Left cardiac atrium (tissue), 4 donors: ENCODE data around the gene DMBT1. TPM values are rescaled to one million over a fixed set of nuclear protein-coding genes. Genes with fewer than 3 reads are reported as not detected.
A peak's percentile ranks its signal among the peaks of the same experiment; 100 is the strongest.

Source experiments
- ATAC-seq, 2 donors: fragments of 200-7000 bp; cut with Tn5 transposase; one replicate each; pipeline ENCODE4 v1.9.1; 2020; ENCODE audit warnings: mild to moderate bottlenecking in 2 of 2, moderate library complexity in 2 of 2
- DNase-seq: peaks from one replicate; pipeline ENCODE4 v3.0.0-alpha.2; 2020
- intact Hi-C, 2 donors: fragments of 100-400 bp; cut with DNase I; formaldehyde crosslinking; loops; one replicate each; pipeline versions ENCODE4 v1.14.1 to v1.15.1; 2022 to 2023
- total RNA-seq, 2 donors: library from RNA; stranded (reverse); fragmentation: NEBNext Ultra II Directional; extraction: Animal tissue kit (Norgen Biotek cat#: 25700); gene quantifications; one replicate each; pipeline ENCODE4 v1.2.1, GENCODE V29; 2021
- donor health status: DM: no; HTN: yes; CAD: no.
- donor health status: DM: no; HTN: yes; CAD: no; lungs with severe emphysema.
- donor health status: DM: yes; HTN: yes; CAD: no.
- donor health status: Dilated cardiomyopathy.

Gene DMBT1
- total RNA-seq, 2 donors from 2014 or later: not detected

DNA sequence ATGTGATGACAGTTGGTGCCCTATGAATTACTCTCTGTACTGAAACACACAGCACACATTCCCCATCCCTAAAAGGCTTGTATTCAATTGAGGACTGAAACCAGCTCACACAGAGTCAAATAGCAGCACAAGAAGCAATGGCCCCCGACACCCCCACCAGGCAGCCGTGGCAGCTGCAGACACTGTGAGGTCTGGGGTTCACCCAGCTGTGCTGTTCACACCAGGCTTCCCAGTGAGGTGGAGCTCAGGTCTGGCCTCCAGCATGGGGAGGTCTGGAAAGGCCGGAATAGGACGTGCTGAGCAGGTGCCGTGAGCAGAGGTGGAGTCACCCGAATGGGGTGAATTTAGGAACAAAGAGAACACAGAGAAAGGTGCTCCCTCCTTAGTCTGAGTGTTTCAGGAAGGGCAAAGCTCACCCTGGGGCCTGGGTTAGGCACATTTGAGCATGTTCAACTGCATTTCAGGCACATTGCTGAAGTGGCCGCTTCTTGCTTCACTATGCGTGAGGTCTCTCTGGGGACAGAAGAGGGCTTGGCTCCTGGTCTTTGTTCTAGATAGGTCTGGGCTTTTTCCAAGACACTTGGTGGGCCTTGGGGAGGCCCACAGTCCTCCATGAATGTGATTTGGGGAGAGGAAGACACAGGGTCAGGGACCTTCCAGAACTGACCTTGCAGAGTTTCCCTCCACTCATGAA lies 97.9 kb downstream of the DMBT1 start:
- DNase-seq (no peak), ATAC-seq (no peak)
- intact Hi-C loops: no loop called here

DNA sequence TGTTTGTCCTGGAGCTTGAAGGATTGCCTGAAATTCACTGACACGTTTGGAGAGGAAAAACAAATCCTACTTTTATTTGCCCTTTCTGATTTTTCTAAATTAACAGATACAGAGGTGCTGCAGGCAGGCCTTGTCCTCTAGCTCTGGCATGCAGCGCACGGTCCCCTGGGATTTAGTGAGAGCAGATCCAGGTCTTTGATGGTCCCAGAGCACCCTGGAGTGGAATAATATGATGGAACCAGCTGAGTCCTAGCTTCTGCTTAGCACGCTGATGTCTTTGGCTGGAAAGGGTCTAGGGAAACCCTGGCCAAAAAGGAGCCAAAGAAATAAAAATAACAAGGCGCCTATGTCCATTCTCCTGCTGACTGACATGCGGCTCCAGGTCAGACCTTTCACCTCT lies 98.6 kb downstream of the DMBT1 start:
- intact Hi-C loops: no loop called here
- DNase-seq (no peak), ATAC-seq (no peak)

DNA sequence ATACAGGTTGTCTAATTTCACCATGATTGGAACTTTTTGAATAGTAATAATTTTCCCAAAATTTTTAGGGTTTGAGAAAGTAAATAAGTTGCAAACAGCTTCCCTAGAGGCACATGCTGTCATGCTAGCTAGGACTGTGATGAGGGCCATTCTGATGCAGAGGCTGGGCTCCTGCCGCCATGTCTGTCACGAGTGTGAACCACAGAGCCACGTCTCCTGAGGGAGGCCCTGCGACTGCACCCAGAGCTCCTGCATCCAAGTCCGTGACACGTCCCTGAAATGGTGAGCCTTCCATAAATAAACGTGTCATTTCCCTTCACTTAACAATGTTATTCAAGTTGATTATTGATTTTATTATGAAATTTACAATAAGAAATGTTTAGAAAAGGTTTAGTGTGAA lies 99.1 kb downstream of the DMBT1 start:
- ATAC-seq: no peak
- no peak for DNase-seq
- intact Hi-C loops: no loop called here

DNA sequence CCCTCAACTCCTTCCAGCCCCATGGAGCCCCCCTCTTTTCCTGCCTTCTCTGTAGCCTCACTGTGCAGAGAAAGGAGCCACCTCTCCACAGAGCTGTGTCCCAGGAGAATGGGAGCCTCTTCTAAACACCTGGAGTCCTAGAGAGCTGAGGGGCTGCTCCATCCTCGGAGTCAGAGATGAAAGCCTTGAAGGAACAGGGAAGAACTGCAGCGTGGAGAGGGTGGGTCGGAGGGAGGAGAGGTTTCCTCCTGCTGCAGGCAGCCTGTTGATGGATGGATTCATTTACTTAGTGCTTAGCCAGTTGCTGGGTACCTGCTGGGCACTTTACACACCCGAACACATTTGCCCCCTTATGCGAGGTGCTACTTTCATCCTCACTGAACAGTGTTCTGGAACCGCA lies 100.1 kb downstream of the DMBT1 start:
- no peak for ATAC-seq
- no peak for DNase-seq
- intact Hi-C loops: no loop called here

DNA sequence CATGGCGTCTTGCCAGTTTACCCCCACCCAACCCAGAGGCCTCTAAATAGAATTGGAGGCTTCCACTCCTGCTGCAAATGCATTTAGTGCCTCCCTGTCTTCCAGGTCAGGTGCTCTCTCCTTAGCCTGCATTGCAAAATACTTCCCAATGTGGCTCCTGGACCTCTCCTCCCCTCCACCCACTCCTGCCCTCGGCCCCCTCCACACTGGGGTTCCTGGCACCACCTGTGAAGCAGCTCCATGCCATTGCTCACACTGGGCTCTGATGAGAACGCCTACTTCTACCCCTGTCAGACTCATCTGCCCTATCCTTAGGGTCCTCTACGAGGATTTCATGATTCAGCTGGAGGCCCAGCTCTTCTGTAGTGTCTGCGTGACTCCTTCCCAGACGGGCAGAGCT lies 101.7 kb downstream of the DMBT1 start:
- ATAC-seq (no peak), DNase-seq (no peak)
- intact Hi-C loops: no loop called here

DNA sequence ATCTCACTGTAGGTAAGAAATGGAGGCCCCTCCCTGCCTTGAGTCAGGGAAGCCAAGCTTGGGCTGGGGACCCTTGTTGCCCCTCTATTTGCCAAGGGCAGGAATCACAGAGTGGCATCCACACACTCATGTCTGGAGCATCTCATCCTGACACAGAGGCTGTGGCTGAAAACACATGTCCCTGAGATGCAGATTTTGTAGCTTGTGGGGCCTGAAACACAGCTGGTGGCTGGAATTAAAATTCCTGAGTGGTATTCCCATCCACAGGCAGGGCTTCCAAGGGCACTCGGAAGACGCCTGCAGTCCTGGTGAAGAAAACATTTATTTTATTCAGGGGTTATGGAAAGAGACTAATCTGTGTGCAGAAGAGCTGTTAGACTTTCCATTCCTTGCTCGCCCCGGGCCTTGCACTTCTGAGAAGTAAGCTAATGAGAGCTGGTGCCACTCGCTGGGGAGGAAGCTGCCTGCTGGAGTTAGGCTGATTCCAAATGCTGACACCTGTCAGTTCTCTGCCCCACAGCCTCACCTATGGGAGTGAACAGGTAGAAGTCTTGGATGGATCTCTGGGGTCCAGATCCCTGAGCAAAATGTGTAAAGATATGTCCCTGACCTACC lies 103.1 kb downstream of the DMBT1 start:
- ATAC-seq (no peak), DNase-seq (no peak)
- intact Hi-C loops: no loop called here

DNA sequence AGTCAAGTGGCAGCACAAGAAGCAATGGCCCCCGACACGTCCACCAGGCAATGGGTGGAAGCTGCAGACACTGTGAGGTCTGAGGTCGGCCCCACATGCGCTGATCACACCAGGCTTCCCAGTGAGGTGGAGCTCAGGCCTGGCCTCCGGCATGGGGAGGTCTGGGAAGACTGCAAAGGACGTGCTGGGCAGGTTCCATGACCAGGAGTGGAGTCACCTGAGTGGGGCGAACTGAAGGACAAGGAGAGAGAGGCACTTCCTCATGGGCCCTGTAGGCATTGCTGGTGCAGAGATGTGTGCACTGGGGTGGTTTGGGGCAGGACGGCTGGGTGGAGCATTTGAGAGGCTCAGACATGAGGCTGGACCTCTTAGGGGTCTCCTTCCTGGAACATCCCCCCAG lies 103.9 kb downstream of the DMBT1 start:
- intact Hi-C loops: no loop called here

DNA sequence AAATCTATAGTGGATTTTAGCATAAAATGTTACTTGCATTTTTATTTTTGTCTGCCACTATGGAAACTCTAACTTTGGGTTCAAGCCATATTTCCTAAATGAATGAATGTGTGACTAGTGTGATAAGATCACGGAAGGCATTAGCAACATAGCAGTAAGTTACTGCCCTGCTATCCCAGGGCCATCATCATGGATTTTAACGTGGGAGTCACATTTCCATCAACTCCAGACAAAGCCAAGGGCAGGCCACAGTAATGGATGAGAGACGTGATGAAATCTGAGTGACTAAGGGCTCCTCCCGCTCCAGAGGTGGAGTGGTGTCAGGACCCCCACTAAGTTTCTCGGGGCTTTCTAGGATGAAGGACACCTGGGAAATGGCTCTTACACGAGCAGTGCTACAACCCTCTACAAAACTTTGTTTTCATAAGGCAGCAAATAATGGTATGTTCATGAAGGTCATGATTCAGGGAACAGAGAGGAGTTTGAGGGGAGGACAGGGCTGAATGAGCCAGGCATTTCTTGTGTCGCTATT lies 104.8 kb downstream of the DMBT1 start:
- ATAC-seq (no peak), DNase-seq (no peak)
- intact Hi-C loops: no loop called here

More for the DNA sequence above, 103.9 kb downstream of the DMBT1 start:
- ATAC-seq (no peak), DNase-seq (no peak)

DNA sequence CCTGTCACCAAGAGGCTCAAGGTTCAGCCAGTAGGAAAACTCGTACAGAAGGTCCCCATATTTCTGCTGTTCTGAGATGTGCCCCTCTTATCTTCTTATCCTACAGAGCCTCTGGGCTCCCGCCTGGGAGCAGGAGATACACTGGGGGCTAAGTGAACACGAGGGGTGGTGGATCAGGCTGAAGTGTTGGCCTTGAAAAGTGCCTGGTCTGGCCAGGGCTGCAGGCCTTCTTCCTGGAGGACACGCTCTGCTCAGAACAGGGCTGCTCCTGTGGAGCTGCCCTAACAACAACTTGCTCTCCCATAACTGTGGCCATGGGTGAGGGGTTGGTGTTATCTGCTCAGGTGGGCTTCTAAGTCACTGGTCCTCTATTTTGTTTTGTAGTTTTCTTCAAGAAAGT lies 105.4 kb downstream of the DMBT1 start:
- intact Hi-C loops: no loop called here
- ATAC-seq: no peak
- DNase-seq: no peak

DNA sequence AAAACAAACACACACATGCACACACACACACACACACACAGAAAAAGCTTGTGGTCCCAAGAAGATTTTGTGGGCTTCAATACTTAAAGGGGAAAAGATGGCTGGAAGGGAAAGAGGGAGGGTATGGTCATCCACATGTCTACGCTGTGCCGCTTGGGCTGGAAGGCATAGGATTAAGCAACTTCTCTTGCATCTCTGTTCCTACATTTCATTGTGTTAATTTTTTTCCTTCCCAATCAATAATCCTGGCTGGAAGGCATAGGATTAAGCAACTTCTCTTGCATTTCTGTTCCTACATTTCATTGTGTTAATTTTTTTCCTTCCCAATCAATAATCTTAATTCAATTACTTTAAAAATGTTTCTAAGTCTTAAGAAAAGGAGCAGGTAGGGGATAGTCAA lies 108.5 kb downstream of the DMBT1 start:
- intact Hi-C loops: no loop called here
- ATAC-seq (no peak), DNase-seq (no peak)

DNA sequence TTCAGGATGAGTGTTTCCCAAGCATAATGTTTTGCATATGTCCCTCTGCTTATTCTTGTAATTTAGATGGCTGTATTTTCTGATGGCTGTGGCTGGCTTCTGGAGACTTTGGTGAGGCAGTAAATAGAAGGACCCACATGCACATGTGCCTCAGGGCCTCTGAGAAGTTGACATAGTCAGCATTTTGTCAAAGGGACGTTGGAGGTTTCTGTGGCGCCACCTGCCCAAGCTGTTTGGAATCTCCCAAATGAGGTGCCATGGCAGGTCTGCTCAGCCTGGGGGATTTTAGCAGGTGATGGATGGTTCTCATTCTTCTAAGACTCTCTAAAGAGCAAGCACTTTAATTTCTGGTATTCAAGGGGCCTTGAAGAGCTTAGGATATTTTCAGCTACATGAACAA lies 109.3 kb downstream of the DMBT1 start:
- ATAC-seq: no peak
- DNase-seq: no peak
- intact Hi-C loops: no loop called here

DNA sequence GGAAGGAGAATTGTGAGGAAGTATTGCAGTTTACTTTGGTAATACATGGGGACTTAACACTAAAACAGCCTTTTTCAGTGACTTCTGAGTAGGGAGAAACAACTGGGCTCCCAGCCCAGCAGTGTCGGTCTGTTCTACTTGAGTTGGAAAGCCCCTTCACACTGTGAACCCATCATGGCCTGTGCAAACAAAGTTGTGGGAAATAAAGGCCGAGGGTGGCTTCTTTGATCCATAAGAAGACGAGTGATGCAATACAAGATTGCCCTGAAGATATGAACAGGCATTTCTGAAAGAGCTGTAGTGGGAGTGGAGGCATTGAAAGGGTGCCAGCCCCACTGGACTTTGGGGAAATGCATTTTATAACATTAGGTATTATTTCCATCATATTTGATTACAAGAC lies 110.8 kb downstream of the DMBT1 start:
- ATAC-seq: no peak
- no peak for DNase-seq
- intact Hi-C loops: no loop called here

DNA sequence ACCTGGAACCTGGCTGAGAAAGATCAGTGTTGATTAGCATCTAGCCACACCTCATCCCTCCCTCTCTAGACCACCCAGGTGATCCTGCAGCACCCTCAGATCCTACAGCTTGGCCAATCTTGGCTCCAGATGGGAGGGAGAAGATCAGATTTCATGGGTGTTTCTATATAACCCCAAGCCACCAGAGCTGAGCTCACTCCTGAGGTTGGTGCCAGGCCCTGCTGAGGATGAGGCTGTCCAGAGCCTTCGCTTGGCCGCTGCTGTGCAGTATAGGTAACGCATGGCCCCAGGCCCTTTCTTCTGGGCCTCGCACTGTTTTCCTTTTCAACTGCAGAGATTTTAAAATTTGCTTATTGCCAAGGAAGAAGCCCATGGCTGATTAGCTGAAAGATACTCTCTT lies 112.1 kb downstream of the DMBT1 start:
- no peak for DNase-seq
- intact Hi-C loops: no loop called here
- ATAC-seq: no peak

DNA sequence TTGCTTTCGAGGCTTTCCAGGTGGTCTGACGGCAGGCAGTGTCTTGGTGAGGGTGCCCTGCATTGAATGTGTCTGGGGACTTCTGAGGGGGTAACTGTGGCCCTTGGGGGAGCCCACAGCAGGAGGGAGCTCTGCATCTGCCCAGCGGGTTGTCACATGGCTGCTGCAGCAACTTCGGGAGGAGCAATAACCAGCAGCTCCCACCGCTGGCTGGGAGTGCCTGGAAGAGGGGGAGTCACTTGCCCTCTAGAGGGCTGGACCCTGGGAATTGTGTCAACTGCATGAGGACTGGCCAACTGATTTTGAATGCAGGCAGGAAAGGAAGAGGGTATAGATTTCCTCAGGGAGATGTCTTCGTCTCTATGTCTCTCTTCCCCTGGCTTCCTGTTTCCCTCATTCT lies 112.7 kb downstream of the DMBT1 start:
- ATAC-seq (no peak), DNase-seq (no peak)
- intact Hi-C loops: no loop called here

DNA sequence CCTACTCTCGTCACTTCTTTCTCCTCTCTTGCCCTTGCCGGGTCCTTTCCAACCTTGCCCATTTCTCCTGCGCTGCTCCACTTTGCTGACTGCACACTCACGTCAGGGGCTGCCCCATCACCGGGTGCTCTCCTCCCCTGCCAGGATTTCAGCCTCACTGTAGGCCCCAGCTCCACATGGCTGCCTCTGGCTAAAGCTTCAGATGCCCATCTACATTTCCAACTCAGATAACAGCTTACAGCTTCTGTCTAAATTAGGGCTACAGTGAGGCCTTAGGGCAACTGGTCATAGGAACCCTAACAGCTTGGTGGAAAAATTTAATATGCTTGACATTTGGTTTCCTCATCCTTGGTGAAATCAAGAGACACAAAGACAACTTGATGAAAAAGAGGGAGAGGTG lies 113.2 kb downstream of the DMBT1 start:
- ATAC-seq (no peak), DNase-seq (no peak)
- intact Hi-C loops: no loop called here

DNA sequence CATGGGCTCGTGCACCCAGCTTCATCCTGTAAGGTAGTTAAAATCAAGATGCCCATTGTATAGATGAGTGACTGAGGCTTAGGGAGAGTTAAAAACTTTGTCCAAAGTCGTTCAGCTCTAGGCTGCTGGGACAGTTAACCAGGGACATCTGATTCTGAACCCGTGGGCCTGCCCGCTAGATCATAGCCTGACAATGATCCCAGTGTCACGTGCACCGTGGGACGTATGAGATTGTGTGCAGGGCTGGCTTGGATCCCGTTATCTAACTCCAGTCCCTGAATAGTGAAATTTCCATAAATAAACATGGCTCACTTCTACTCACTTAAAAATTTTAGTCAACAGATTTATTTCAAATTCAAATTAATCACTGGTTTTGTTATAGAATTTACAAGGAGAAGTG lies 114.2 kb downstream of the DMBT1 start:
- ATAC-seq: peak; percentile 51 to 77
- intact Hi-C loops: no loop called here
- peak; percentile 48 for DNase-seq

DNA sequence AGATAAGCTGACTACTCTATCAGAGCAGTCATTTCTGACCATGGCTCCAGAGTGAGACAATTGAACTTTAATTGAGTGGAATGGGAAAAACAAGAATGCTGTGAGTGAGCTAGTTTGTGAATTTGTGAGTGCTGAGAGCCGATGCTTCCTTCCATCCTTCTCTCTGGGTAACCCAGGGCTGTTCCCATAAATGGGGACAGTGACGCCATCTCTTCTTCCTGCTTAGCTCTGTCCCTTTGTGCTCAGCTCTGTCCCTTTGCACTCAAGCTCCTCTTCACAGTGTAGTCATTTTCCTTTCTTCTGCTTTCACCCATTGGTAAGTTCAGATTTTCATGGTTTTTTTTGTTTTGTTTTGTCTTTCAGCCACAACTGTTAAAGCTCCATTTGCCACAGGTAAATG lies 114.7 kb downstream of the DMBT1 start:
- intact Hi-C loops: no loop called here
- DNase-seq (no peak), ATAC-seq (peak in 1 of 2 donors; percentile 23)

DNA sequence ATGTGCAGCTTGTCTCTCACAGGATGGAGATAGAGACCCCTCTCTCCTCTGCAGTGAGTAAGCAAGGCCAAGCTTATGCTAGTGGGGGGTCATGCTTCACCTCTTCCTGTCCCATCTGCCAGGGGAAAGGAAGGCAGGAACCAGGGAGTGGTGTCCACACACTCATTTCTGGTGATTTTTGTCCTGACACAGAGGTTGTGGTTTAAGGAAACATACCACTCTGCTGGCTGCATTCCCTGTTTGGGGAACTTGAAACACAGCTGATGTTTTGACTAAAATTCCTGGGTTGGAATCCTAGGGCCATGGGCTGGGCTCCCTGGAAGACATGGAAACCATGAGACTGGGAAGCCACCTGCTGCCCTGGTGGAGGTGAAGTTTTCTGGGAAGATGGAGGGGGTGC lies 117.7 kb downstream of the DMBT1 start:
- no peak for ATAC-seq
- intact Hi-C loops: no loop called here

DNA sequence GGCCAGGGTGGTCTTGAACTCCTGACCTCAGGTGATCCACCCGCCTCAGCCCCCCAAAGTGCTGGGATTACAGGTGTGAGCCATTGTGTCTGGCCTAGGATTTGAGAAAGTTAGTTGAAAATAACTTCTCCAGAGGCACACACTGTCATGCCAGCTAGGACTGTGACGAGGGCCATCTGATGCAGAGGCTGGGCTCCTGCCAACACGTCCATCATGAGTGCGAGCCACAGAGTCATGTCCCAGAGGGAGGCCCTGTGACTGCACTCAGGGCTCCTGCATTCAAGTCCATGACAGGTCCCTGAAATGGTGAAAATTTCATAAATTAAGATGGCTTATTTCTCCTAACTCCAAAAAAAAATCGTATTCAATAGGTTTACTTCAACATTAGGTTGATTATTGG lies 122.0 kb downstream of the DMBT1 start:
- DNase-seq: no peak
- intact Hi-C loops: no loop called here
- ATAC-seq: no peak

More for the DNA sequence above, 117.7 kb downstream of the DMBT1 start:
- no peak for DNase-seq

DNA sequence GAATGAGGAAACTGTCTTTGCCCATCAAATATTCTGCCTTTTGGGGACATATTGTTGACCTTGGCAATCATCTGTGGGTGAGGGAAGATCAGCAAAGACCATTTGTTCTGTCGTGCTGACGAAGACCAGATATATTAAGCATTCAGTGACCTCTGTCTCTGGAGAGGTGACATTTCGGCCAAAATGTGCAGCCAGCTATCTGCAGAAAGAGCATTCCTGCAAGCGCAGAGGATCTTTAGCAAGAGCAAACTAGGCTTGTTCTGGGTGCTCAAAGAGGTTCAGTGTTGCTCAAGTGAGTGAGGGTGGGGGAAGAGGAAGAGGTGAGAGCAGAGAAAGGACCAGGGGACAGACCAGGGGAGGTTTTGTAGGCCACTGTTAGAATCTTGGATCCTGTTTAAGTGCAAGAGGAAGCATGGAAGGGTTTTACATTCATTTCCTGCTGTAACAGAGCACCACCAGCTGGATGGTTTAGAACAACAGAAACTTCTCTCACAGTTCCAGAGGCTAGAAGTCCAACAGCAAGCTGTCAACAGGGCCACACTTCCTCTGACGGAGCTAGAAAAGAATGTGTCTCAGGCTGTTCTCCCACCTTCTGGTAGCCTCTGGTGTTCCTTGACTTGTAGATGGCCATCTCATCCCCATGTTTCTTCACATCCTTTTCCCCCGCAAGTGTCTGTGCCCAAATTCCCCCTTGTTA lies 127.9 kb downstream of the DMBT1 start:
- intact Hi-C loops: no loop called here
- DNase-seq: peak; percentile 40

More for the DNA sequence above, 127.9 kb downstream of the DMBT1 start:
- peak; percentile 85 to 95 for ATAC-seq
